H9 (cell line): ENCODE data around the gene PAX1. TPM values are rescaled to one million over a fixed set of nuclear protein-coding genes. Genes with fewer than 3 reads are reported as not detected.

ENCODE experiments used
- DNase-seq: peaks from one replicate; pipeline ENCODE4 v3.0.0-alpha.2; 2017
- H2AFZ ChIP-seq: one replicate; pipeline ENCODE4 v1.6.1; 2013; ENCODE audit warnings: mild to moderate bottlenecking, low read length, control low read depth, moderate library complexity
- H2AK5ac ChIP-seq: 2 replicates; pipeline ENCODE4 v1.6.1; 2013; ENCODE audit warnings: low read length, control low read depth, mixed read lengths; ENCODE audit not compliant: insufficient read length
- H2BK120ac ChIP-seq: one replicate; pipeline ENCODE4 v1.6.1; 2013; ENCODE audit warnings: low read depth, mild to moderate bottlenecking, low read length, control low read depth, inconsistent platforms; ENCODE audit not compliant: poor library complexity, severe bottlenecking
- H2BK12ac ChIP-seq: 2 replicates; pipeline ENCODE4 v1.6.1; 2013; ENCODE audit warnings: low read length, control low read depth, mixed read lengths, low read depth; ENCODE audit not compliant: insufficient read length
- H2BK15ac ChIP-seq: 2 replicates; pipeline ENCODE4 v1.6.1; 2013; ENCODE audit warnings: low read depth, low read length, control low read depth
- H2BK20ac ChIP-seq: one replicate; pipeline ENCODE4 v1.6.1; 2013; ENCODE audit warnings: low read depth, mild to moderate bottlenecking, low read length, control low read depth, inconsistent platforms; ENCODE audit not compliant: poor library complexity, severe bottlenecking
- H2BK5ac ChIP-seq: 2 replicates; pipeline ENCODE4 v1.6.1; 2013; ENCODE audit warnings: low read length, control low read depth, mixed read lengths; ENCODE audit not compliant: insufficient read length
- H3K14ac ChIP-seq: 2 replicates; pipeline ENCODE4 v1.6.1; 2013; ENCODE audit warnings: low read length, control low read depth; ENCODE audit not compliant: insufficient read depth
- H3K18ac ChIP-seq: 2 replicates; pipeline ENCODE4 v1.6.1; 2013; ENCODE audit warnings: low read depth, mild to moderate bottlenecking, mixed read lengths, low read length, control low read depth; ENCODE audit not compliant: insufficient read length
- H3K23ac ChIP-seq: 2 replicates; pipeline ENCODE4 v1.6.1; 2013; ENCODE audit warnings: low read length, control low read depth, mixed read lengths, low read depth; ENCODE audit not compliant: insufficient read length
- H3K23me2 ChIP-seq: 2 replicates; pipeline ENCODE4 v1.6.1; 2013; ENCODE audit warnings: low read depth, mild to moderate bottlenecking, mixed read lengths, low read length, control low read depth; ENCODE audit not compliant: insufficient read length, poor library complexity, severe bottlenecking
- H3K27ac ChIP-seq: 2 replicates; pipeline ENCODE4 v1.5.1; 2013; ENCODE audit warnings: low read length, control low read depth, mixed read lengths, low read depth; ENCODE audit not compliant: insufficient read length
- H3K27me3 ChIP-seq: 2 replicates; pipeline ENCODE4 v1.6.1; 2013; ENCODE audit warnings: low read length, control low read depth, inconsistent platforms; ENCODE audit not compliant: insufficient read depth
- H3K4ac ChIP-seq: 2 replicates; pipeline ENCODE4 v1.6.1; 2013; ENCODE audit warnings: low read depth, mild to moderate bottlenecking, control low read depth, inconsistent platforms, low read length, moderate library complexity
- H3K4me1 ChIP-seq: 2 replicates; pipeline ENCODE4 v1.6.1; 2013; ENCODE audit warnings: low read length, control low read depth, inconsistent platforms; ENCODE audit not compliant: insufficient read depth
- H3K4me2 ChIP-seq: 2 replicates; pipeline ENCODE4 v1.6.1; 2013; ENCODE audit warnings: low read length, control low read depth, mixed read lengths; ENCODE audit not compliant: insufficient read length, insufficient read depth
- H3K56ac ChIP-seq: 2 replicates; pipeline ENCODE4 v1.6.1; 2013; ENCODE audit warnings: low read depth, mild to moderate bottlenecking, mixed read lengths, low read length, control low read depth; ENCODE audit not compliant: insufficient read length
- H3K79me1 ChIP-seq: 2 replicates; pipeline ENCODE4 v1.6.1; 2013; ENCODE audit warnings: low read depth, mild to moderate bottlenecking, moderate library complexity, low read length, control low read depth, inconsistent platforms; ENCODE audit not compliant: insufficient read depth, poor library complexity, severe bottlenecking
- H3K79me2 ChIP-seq: 2 replicates; pipeline ENCODE4 v1.6.1; 2013; ENCODE audit warnings: low read length, control low read depth, inconsistent platforms; ENCODE audit not compliant: insufficient read depth
- H3K9ac ChIP-seq: 2 replicates; pipeline ENCODE4 v1.6.1; 2013; ENCODE audit warnings: low read length, control low read depth, mixed read lengths; ENCODE audit not compliant: insufficient read length; ENCODE audit errors: extremely low read depth
- H3K9me3 ChIP-seq: one replicate; pipeline ENCODE4 v1.6.1; 2013; ENCODE audit warnings: low read depth, low read length, inconsistent platforms; ENCODE audit not compliant: control insufficient read depth
- H3T11ph ChIP-seq: one replicate; pipeline ENCODE4 v1.6.1; 2013; ENCODE audit warnings: mild to moderate bottlenecking, low read length, control low read depth, inconsistent platforms
- H4K20me1 ChIP-seq: one replicate; pipeline ENCODE4 v1.6.1; 2013; ENCODE audit not compliant: control insufficient read depth, insufficient read length, insufficient read depth
- H4K5ac ChIP-seq: 2 replicates; pipeline ENCODE4 v1.6.1; 2013; ENCODE audit warnings: low read depth, mild to moderate bottlenecking, mixed read lengths, low read length, control low read depth; ENCODE audit not compliant: insufficient read length
- H4K8ac ChIP-seq: replicated peaks from 2 replicates; pipeline ENCODE4 v1.6.1; 2013; ENCODE audit warnings: low read length, control low read depth, mixed read lengths, low read depth; ENCODE audit not compliant: insufficient read length
- H4K91ac ChIP-seq: 2 replicates; pipeline ENCODE4 v1.6.1; 2013; ENCODE audit warnings: low read depth, mild to moderate bottlenecking, moderate library complexity, mixed read lengths, low read length, control low read depth; ENCODE audit not compliant: insufficient read length
- H3K27ac Mint-ChIP-seq, 3 experiments: 2 replicates in 2 of 3; 3 replicates in 1 of 3; pipeline ENCODE4 v1.8.0; 2020 to 2021; ENCODE audit warnings: mixed read lengths in 3 of 3, mild to moderate bottlenecking in 1 of 3, moderate library complexity in 1 of 3
- H3K27me3 Mint-ChIP-seq: 2 replicates; pipeline ENCODE4 v1.8.0; 2021; ENCODE audit warnings: low read depth, mild to moderate bottlenecking, moderate library complexity, mixed read lengths
- H3K36me3 Mint-ChIP-seq, 3 experiments: 2 replicates in 2 of 3; 3 replicates in 1 of 3; pipeline ENCODE4 v1.8.0; 2020 to 2021; ENCODE audit warnings: low read depth in 3 of 3, mixed read lengths in 3 of 3; ENCODE audit not compliant: insufficient read depth in 1 of 3
- H3K4me1 Mint-ChIP-seq, 2 experiments: 2 replicates each; pipeline ENCODE4 v1.8.0; 2020; ENCODE audit warnings: mixed read lengths in 2 of 2
- H3K4me3 Mint-ChIP-seq, 2 experiments: 2 replicates in 1 of 2; 3 replicates in 1 of 2; pipeline ENCODE4 v1.8.0; 2020 to 2021; ENCODE audit warnings: mild to moderate bottlenecking in 2 of 2, mixed read lengths in 2 of 2, moderate library complexity in 1 of 2
- H3K9me3 Mint-ChIP-seq, 2 experiments: 2 replicates in 1 of 2; 3 replicates in 1 of 2; pipeline ENCODE4 v1.8.0; 2020; ENCODE audit warnings: mild to moderate bottlenecking in 2 of 2, mixed read lengths in 2 of 2, moderate library complexity in 1 of 2
- CTCF ChIP-seq: fragments of 200-600 bp; sonication (generic); conservative IDR thresholded peaks from 3 replicates; pipeline ENCODE4 v1.8.0; 2021; ENCODE audit warnings: antibody characterized with exemption, mild to moderate bottlenecking
- WGBS: extraction: QIAGEN DNeasy Blood & Tissue Kit; methylation state at CpG from one replicate; pipeline ENCODE4 v1.1.7; 2013; ENCODE audit warnings: missing lambda C conversion rate, low lambda C conversion rate, mixed read lengths; ENCODE audit not compliant: insufficient read length; ENCODE audit errors: extremely low coverage; 5-methylcytosine and 5-hydroxymethylcytosine counted together
- total RNA-seq: library from RNA; stranded (reverse); gene quantifications from 2 replicates; pipeline ENCODE4 v1.2.1, GENCODE V29; 2021

PAX1 gene
- total RNA-seq, 1 experiment from 2014 or later: not detected

- Histone ChIP-seq H4K91ac (no peak overlapping the region), H2AFZ (no peak overlapping the region), H4K5ac (no peak overlapping the region), H3K14ac (no peak overlapping the region), H3T11ph (no peak overlapping the region), H3K18ac (no peak overlapping the region), H2BK15ac (no peak overlapping the region), H3K9me3 (no peaks in the 10 kb centered on the region), H3K27me3 (no peaks in the 10 kb centered on the region), H3K27ac (no peak overlapping the region), H3K4ac (no peak overlapping the region), H2BK5ac (no peak overlapping the region), H3K79me1 (no peaks in the 10 kb centered on the region), H2BK20ac (no peak overlapping the region), H3K56ac (no peak overlapping the region), H4K20me1 (no peaks in the 10 kb centered on the region), H3K4me2 (no peak overlapping the region), H3K9ac (no peak overlapping the region), H3K4me1 (no peaks in the 10 kb centered on the region), H2BK120ac (no peak overlapping the region), H4K8ac (no peak overlapping the region), H3K79me2 (no peaks in the 10 kb centered on the region), H2AK5ac (no peak overlapping the region), H2BK12ac (no peak overlapping the region), H3K23ac (no peak overlapping the region), H3K23me2 (no peaks in the 10 kb centered on the region)
- no peak overlapping the region for H3K4me3 Mint-ChIP-seq
- no CpG with 5 or more reads among the region's 2 CpGs for WGBS
- no peak for TF ChIP-seq CTCF
- DNase-seq: no peak
- H3K9me3 Mint-ChIP-seq: no peaks in the 10 kb centered on the region; a peak in 1 of 5 replicates
- H3K4me1 Mint-ChIP-seq: no peaks in the 10 kb centered on the region
- peaks cover 31% of the 10 kb centered on the region for H3K27me3 Mint-ChIP-seq
- H3K36me3 Mint-ChIP-seq: no peaks in the 10 kb centered on the region
- H3K27ac Mint-ChIP-seq: no peak overlapping the region
These were observed 57.2 kb downstream of the PAX1 start for GRCh38 chr20:21762646-21763045.
